Measurements from ENCODE around the gene TMEM169. TPM values are rescaled to one million over a fixed set of nuclear protein-coding genes. Genes with fewer than 3 reads are reported as not detected.

Gene TMEM169
- total and polyA plus RNA-seq, 4 donors = 0.42 to 1.9 (median 0.80) TPM

DNA sequence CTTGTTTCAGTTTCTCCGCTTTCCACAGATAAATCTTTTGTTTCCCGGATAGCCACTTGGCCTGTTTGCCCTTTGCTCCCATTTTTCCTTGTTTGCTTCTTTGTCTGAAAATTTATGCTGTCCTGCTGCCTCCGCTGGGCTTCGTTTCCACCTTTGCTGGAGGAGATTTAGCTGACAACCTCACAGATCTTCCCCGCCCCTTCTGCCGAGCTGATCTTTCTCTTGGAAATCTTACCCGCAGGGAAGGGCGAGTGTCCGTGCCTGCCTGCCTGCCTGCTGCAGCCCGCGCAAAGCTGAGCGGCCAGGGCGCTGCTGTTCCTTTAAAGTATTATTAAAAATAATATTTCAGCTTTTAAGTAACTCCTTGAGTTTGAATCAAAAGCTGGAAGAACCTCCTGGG lies 26.0 kb downstream of the TMEM169 start:
- Histone ChIP-seq H3K36me3 (ENCODE audit: control insufficient read depth in 4 of 4, insufficient read depth in 3 of 4, low read depth in 1 of 4, low read length in 3 of 4) (peaks cover 0 to 8% (median under 1%) of the 10 kb centered on the region in 4 donors), H3K9ac (ENCODE audit: low read depth in 1 of 2, low read length in 2 of 2) (peak overlapping the region in 1 of 2 donors; percentile 43), H3K4me1 (ENCODE audit: control insufficient read depth in 4 of 4, insufficient read depth in 4 of 4, low read length in 3 of 4) (peaks cover 4 to 31% (median 20%) of the 10 kb centered on the region in 4 donors), H3K27ac (ENCODE audit: low read depth in 1 of 2, low read length in 2 of 2) (no peak overlapping the region), H3K27me3 (ENCODE audit: control insufficient read depth in 4 of 4, insufficient read depth in 4 of 4, low read length in 3 of 4) (no peaks in the 10 kb centered on the region), H3K9me3 (ENCODE audit: control insufficient read depth in 4 of 4, low read length in 3 of 4) (no peaks in the 10 kb centered on the region), H3K4me3 (ENCODE audit: low read depth in 1 of 3, low read length in 3 of 3) (peak overlapping the region in 1 of 3 donors; percentile 12)
- DNase-seq (ENCODE audit: low spot score) = no peak
- WGBS = 47% methylated on average over 13 of the region's 13 CpGs
- TF ChIP-seq RXRA (IDR thresholded peaks at IDR 0.05) = no peak
- TF ChIP-seq HNF4A (conservative IDR thresholded peaks at IDR 0.05) = peak in 1 of 2 donors; percentile 5
- peak in 1 of 2 donors; percentile 29 for TF ChIP-seq RAD21 (IDR thresholded peaks at IDR 0.05)

DNA sequence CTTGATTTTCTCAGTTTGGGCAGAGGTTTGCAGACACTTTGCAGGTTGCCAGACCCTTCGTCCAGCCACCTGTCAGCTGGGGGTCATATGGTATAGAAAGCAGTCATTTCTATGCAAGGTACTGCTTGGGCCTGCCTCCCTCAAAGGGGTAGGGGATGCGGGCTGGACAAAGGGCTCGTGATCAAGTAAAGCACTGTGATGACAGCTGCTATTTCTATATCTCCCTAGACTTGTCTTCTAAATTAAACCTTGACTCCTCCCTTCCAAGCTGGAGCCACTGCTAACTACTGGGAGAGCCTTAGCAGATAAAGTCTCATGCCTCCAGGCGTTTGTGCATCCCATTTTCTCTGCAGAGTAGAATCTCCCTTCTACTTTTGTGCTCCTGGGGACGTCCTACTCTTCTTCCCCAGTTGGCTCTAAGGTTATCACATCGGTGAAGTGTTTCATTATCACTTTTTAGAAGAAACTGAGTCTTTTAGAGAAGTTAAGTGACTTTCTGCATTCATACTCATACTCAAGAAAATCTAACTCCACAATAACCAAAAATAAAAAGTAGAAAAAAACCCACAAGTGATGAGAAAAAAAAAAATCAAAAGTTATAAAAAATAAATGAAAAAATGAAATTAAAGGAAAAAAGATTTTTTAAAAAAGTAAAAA lies 26.7 kb downstream of the TMEM169 start:
- 57% methylated on average over 6 of the region's 6 CpGs for WGBS
- no peak for DNase-seq (ENCODE audit: low spot score)
- Histone ChIP-seq H3K4me1 (ENCODE audit: control insufficient read depth in 4 of 4, insufficient read depth in 4 of 4, low read length in 3 of 4) (peaks cover 4 to 31% (median 20%) of the 10 kb centered on the region in 4 donors), H3K36me3 (ENCODE audit: control insufficient read depth in 4 of 4, insufficient read depth in 3 of 4, low read depth in 1 of 4, low read length in 3 of 4) (peaks cover 0 to 15% (median 6%) of the 10 kb centered on the region in 4 donors), H3K4me3 (ENCODE audit: low read depth in 1 of 3, low read length in 3 of 3) (peak overlapping the region; percentile 15 to 65 (median 20)), H3K9me3 (ENCODE audit: control insufficient read depth in 4 of 4, low read length in 3 of 4) (no peaks in the 10 kb centered on the region), H3K27me3 (ENCODE audit: control insufficient read depth in 4 of 4, insufficient read depth in 4 of 4, low read length in 3 of 4) (no peaks in the 10 kb centered on the region), H3K9ac (ENCODE audit: low read depth in 1 of 2, low read length in 2 of 2) (peak overlapping the region; percentile 20 to 87), H3K27ac (ENCODE audit: low read depth in 1 of 2, low read length in 2 of 2) (peak overlapping the region in 1 of 2 donors; percentile 55)
- TF ChIP-seq, protein P1, sequence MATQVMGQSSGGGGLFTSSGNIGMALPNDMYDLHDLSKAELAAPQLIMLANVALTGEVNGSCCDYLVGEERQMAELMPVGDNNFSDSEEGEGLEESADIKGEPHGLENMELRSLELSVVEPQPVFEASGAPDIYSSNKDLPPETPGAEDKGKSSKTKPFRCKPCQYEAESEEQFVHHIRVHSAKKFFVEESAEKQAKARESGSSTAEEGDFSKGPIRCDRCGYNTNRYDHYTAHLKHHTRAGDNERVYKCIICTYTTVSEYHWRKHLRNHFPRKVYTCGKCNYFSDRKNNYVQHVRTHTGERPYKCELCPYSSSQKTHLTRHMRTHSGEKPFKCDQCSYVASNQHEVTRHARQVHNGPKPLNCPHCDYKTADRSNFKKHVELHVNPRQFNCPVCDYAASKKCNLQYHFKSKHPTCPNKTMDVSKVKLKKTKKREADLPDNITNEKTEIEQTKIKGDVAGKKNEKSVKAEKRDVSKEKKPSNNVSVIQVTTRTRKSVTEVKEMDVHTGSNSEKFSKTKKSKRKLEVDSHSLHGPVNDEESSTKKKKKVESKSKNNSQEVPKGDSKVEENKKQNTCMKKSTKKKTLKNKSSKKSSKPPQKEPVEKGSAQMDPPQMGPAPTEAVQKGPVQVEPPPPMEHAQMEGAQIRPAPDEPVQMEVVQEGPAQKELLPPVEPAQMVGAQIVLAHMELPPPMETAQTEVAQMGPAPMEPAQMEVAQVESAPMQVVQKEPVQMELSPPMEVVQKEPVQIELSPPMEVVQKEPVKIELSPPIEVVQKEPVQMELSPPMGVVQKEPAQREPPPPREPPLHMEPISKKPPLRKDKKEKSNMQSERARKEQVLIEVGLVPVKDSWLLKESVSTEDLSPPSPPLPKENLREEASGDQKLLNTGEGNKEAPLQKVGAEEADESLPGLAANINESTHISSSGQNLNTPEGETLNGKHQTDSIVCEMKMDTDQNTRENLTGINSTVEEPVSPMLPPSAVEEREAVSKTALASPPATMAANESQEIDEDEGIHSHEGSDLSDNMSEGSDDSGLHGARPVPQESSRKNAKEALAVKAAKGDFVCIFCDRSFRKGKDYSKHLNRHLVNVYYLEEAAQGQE (IDR thresholded peaks at IDR 0.05) = no peak
- no peak for TF ChIP-seq FOXA1 (IDR thresholded peaks at IDR 0.05)
- TF ChIP-seq, protein P2, sequence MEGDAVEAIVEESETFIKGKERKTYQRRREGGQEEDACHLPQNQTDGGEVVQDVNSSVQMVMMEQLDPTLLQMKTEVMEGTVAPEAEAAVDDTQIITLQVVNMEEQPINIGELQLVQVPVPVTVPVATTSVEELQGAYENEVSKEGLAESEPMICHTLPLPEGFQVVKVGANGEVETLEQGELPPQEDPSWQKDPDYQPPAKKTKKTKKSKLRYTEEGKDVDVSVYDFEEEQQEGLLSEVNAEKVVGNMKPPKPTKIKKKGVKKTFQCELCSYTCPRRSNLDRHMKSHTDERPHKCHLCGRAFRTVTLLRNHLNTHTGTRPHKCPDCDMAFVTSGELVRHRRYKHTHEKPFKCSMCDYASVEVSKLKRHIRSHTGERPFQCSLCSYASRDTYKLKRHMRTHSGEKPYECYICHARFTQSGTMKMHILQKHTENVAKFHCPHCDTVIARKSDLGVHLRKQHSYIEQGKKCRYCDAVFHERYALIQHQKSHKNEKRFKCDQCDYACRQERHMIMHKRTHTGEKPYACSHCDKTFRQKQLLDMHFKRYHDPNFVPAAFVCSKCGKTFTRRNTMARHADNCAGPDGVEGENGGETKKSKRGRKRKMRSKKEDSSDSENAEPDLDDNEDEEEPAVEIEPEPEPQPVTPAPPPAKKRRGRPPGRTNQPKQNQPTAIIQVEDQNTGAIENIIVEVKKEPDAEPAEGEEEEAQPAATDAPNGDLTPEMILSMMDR (IDR thresholded peaks at IDR 0.05; ENCODE audit: low read depth, low read length, missing input control) = no peak

DNA sequence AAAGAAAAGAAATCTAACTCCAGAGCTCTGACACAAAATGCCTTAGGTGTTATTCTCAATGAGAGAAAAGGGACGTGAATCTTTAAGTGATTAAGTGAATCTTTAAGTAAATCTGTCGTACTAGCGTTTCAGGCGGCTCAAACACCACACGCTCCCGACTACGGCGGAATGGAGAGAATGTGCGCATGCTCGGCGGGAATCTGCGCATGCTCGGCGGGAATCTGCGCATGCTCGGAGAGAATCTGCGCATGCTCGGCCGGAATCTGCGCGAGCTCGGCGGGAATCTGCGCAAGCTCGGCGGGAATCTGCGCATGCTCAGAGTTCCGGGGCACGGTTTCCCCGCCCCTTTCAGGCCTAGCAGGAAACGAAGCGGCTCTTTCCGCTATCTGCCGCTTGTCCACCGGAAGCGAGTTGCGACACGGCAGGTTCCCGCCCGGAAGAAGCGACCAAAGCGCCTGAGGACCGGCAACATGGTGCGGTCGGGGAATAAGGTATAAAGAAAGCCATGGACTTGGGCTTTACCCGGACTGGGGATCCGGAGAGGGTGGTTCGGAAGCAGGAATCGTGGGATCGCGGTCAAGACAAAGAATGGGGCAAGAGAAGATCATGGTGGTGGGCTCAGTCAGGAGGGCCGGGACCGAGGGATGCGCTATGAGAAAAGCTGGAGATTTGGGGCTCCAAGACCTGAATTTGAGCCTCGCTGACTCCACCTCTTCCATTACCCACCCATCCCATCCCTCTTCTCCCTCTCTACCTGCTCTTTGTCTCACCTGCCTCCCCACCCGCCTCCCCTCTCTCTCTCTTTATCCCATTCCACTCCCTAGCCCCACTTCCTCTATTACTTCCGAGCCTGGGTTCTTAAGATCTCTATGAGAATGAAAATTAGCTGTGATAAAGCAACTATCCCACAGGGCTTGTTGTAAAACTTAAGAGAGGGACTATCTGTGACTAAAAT lies 27.5 kb downstream of the TMEM169 start, which contains the start of gene XRCC5:
Gene XRCC5 (plus strand): TSS at position 382 of the 955 bp plus-strand sequence. CDS start 89 bp downstream, at position 471.
- no peaks in the 10 kb centered on the region for H3K27me3 ChIP-seq (ENCODE audit: control insufficient read depth in 4 of 4, insufficient read depth in 4 of 4, low read length in 3 of 4)
- peak within 1 kb of the TSS; percentile 86 to 90 for H3K27ac ChIP-seq (ENCODE audit: low read depth in 1 of 2, low read length in 2 of 2)
- WGBS = under 1% methylated on average over 57 of the region's 57 CpGs
- H3K36me3 ChIP-seq (ENCODE audit: control insufficient read depth in 4 of 4, insufficient read depth in 3 of 4, low read depth in 1 of 4, low read length in 3 of 4) = peaks cover 0 to 16% (median 11%) of the 10 kb centered on the region in 4 donors
- peaks cover 4 to 34% (median 22%) of the 10 kb centered on the region in 4 donors for H3K4me1 ChIP-seq (ENCODE audit: control insufficient read depth in 4 of 4, insufficient read depth in 4 of 4, low read length in 3 of 4)
- peak within 1 kb of the TSS; percentile 75 to 99 (median 96) for H3K4me3 ChIP-seq (ENCODE audit: low read depth in 1 of 3, low read length in 3 of 3)
- peak; percentile 99 for DNase-seq (ENCODE audit: low spot score)
- no peaks in the 10 kb centered on the region for H3K9me3 ChIP-seq (ENCODE audit: control insufficient read depth in 4 of 4, low read length in 3 of 4)
- peak within 1 kb of the TSS; percentile 97 for H3K9ac ChIP-seq (ENCODE audit: low read depth in 1 of 2, low read length in 2 of 2)
- TF ChIP-seq MAX (IDR thresholded peaks at IDR 0.05) = peak; percentile 96
- peak; percentile 85 for TF ChIP-seq ZBTB33 (IDR thresholded peaks at IDR 0.05)
- TF ChIP-seq RAD21 (IDR thresholded peaks at IDR 0.05) = peak in 1 of 2 donors; percentile 65
- TF ChIP-seq YY1 (IDR thresholded peaks at IDR 0.05) = peak; percentile 85
- no peak for TF ChIP-seq FOXA2 (IDR thresholded peaks at IDR 0.05)
- TF ChIP-seq GABPA (IDR thresholded peaks at IDR 0.05 in 1 of 2, conservative IDR thresholded peaks at IDR 0.05 in 1 of 2) = peak; percentile 75 to 95
- TF ChIP-seq HNF4A (conservative IDR thresholded peaks at IDR 0.05) = peak in 1 of 2 donors; percentile 3
- TF ChIP-seq, protein P1 (IDR thresholded peaks at IDR 0.05) = no peak
